Stimulated activated naive CD4-positive, alpha-beta T cell treated with Interleukin-2 at 50 U/mL for 16 hours (primary cell): ENCODE measurements around the gene MSI1.

Experiments used
- DNase-seq: peaks from one replicate; lab custom pipeline; 2025; lab: John Stamatoyannopoulos, UW

Gene MSI1

GRCh38 chr12:120368789-120369602, at the start of gene MSI1:
Gene MSI1 (minus strand): TSS chr12:120369164. CDS start chr12:120369091, 73 bp downstream.
- DNase-seq: no peak

DNA sequence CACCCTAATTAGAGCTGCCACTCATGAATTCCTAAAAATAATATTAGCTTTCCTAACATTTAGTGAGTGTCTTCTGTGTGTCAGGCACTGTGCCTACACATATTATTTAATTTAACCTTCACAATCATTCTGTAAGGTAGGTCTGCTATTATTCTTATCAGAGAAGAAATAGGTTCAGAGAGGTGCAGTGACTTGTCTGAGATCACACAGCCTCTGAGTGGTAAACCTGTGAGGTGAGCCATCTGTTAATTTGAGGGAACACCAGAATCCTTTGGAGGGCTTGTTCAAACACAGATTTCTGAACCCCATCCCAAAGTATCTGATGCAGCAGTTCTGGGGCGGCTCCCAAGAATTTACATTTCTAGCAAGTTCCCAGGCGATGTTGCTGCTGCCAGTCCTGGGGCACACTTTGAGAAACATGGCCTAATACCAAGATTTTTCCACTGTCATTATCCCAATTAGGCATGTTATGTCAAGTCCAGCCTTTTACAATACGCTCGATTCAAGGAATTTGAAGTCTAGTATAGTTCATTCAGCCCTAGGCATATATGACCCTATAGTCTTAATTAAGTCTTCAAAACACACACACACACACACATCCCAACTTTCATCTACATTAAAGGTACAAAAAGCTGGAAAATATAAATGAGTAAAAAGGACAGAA, 49.1 kb upstream of the MSI1 start:
- no peak for DNase-seq

GRCh38 chr12:120416490-120417216, 47.7 kb upstream of the MSI1 start:
- no peak for DNase-seq

DNA sequence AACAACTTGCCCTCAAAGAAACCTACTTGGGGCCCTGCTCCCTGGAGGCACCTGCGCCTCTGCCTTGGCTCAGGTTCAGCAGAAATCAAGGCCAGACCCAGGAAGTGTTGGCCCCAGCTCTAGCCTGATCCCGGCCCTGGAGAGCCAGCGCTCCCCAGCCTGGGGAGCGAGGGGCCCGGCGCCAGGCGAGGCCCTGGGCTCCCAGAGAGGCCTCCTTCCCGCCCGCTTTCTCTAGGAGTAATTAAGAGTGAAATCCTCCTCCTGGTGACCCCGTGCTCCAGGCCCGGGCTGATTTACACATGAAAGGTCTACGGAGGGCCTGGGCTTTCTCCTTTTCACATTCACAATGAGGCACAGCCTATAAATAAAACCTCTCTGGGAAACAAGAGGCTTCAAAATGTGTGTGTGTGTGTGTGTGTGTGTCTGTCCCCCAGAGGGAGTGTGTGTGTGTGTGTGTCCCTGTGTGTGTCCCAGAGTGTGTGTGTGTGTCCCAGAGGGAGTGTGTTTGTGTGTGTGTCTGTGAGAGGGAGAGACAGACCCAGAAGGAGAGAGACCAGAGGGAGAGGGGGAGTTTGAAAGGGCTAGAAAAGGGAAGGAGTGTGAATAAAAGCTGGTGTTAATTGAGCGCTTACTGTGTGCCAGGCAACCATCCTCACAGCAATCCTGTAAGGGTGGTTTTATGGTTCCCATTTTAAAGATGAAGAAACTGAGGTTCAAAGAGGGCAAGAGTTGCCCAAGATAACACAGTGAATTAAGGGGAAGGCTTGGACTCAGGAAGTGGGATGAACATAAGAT, 45.1 kb upstream of the MSI1 start:
- DNase-seq: no peak

DNA sequence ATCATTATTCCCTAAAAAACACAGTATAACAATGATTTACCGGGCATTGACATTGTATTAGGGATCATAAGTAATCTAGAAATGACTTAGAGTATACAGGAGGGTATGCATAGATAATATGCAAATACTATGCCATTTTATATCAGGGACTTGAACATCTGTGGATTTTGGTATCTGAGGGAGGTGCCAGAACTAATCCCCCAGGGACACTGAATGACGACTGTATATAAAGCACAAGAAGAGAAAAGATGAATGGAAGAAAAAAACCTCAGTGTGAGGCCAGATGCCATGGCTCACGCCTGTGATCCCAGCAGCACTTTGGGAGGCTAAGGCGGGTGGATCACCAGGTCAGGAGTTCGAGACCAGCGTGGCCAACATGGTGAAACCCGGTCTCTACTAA, 43.5 kb upstream of the MSI1 start:
- DNase-seq: no peak

GRCh38 chr12:120408771-120409170, 39.8 kb upstream of the MSI1 start:
- DNase-seq: no peak

- no peak for DNase-seq
Observed at GRCh38 chr12:120406553-120406952, 37.6 kb upstream of the MSI1 start.

DNA sequence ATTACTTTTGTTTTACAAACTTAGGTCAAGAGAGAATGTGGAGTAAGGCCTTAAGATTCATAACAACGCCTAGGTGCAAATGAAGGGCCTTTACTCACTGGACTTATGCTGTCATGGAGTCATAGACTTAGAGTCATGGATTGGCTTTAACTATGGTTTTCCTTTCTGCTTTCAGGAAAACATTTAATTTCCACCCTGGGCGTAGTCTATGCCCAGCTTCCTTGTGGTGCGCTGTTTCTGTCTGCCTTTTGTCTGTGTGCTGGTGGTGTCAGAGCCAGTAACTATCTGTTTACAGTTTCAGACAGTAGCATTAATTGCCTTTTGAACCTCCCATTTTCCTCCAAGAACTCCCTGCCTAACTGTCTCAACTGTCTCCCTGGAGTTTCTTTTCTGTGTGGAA, 37.1 kb upstream of the MSI1 start:
- no peak for DNase-seq

GRCh38 chr12:120404271-120404670, 35.3 kb upstream of the MSI1 start:
- DNase-seq: no peak

DNA sequence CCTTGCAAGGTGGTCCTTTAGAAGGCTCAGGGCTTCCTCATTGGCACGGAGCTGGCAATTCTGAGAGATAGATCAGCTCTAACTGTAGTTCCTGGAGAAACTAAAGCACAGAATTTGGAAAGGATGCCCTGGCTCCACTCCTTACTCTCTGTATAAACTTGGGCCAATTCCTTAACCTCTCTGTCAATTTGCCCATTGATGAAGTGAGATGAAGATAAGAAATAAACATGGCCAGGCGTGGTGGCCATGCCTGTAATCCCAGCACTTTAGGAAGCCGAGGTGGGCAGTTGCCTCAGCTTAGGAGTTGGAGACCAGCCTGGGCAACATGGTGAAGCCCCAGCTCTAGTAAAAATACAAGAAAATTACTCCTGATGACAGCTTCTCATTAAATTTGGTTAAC, 34.9 kb upstream of the MSI1 start:
- no peak for DNase-seq

DNA sequence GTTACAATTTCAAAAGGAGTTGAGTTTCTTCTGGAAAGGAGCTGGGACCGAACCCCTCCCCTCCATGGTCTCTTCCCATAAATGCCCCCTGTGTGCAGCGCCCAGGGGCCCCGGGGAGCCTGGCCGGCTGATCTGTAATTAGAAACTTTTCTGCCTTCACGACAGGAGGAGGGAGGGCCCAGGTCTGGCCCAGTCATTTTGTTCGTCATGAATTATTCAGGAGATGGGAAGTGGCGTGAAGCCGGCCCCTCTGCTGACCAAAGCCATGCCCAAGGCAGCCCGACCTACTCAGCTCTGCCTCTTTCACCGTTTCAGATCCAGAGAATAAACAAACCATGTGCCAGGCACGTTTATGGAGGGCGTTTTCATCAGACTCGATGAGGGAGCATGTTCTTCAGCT, 33.3 kb upstream of the MSI1 start:
- no peak for DNase-seq

- DNase-seq: no peak
Observed at GRCh38 chr12:120399531-120399930, 30.6 kb upstream of the MSI1 start.

DNA sequence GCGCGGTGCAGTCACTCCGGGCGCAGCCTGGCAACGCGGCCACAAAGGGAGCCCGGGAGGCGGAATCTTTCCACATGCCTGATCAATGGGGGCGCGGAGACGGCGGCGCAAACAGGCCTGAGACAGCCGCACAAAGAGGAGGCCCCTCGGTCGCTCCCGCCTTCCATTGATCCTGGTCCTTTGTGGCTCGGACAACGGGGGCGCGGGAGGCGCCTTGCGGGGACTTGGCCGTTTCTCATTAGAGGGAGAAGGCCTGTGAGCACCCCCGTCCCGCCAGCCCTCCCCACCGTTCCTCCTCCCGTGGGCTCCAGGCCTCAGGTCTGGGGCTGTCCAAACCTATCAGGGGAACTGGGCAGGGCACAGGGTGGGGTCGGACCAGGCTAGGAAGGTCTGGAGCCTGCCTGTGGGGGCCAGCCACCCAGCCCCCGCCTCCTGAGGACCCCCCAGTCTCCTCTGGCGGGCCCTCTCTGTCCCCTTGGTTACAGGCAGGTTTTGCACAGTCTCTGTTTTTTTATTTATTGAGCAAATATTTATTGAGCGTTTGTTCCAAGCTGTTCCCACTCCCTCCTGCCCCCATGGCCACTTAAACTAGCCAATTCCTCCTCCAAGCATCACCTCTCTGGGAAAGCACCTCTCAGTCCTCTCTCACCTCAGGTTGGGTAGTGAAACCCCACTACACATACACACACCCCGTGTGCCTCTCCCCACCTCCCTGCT, 29.0 kb upstream of the MSI1 start:
- DNase-seq: no peak

- DNase-seq: no peak
Observed at GRCh38 chr12:120394483-120395367, 25.8 kb upstream of the MSI1 start.

DNA sequence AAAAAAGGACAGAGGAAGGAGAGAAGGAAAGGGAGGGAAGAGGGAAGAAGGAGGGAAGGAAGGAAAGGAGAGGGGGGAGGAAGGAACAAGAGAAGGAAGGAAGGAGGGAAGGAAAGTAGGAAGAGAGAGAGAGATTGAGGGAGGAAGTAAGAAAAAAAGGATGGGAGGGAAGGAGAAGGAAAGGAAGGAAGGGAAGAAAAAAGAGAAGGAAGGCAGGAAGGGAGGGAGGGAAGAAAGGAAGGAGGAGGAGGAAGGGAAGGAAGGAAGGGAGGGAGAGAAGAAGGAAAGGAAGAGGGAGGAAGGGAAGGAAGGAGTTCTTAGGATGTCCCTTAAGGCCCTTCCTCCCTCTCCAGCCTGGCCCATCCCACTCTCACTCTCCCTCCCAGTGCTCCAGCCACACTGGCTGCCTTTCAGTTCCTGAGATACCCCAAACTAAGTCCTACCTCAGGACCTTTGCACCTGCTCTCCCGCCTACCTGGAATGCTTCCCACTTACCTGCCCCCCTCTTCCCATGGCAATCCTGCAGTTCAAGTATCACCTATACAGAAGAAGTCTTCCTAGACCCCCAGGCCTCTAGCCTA, 21.7 kb upstream of the MSI1 start:
- no peak for DNase-seq

DNA sequence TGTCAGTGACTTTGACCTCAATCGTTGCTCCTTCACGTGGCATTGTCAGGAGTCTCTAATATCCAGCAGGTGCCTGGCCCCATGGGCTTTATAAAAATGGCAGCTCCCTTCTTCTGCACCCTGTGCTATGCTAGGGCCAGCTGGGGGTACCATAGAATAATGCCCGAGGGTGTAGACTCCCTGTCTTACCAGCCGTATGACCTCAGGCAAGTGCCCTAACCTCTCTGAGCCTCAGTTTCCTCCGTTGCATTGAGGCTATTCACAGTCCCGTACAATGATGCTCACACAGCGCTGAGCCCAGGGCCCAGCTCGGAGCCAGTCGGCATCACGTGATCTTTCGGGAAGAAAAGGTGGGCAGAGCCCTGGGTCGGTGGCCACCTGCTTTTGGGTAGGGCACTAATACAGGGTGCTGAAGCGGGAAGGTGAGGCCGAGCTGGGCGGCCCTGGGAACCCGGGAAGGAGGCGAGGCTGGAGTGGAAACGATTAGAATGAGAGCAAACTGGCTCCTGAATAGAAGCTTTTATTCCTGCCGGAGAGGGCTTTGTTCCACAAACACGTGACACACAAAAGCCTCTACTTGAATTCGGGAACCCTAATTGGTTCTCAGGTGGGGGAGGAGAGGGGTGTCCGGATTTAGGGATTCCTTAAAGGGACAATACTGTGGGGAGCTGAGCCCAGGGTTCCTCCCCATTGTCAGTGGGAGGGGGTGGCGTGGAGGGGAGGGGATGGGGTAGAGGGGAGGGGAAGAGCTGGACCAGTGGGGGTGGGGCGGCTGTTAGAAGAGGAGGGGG, 19.9 kb upstream of the MSI1 start:
- DNase-seq: no peak

GRCh38 chr12:120381752-120382419, 12.9 kb upstream of the MSI1 start:
- no peak for DNase-seq

GRCh38 chr12:120378036-120378435, 9.1 kb upstream of the MSI1 start:
- no peak for DNase-seq

DNA sequence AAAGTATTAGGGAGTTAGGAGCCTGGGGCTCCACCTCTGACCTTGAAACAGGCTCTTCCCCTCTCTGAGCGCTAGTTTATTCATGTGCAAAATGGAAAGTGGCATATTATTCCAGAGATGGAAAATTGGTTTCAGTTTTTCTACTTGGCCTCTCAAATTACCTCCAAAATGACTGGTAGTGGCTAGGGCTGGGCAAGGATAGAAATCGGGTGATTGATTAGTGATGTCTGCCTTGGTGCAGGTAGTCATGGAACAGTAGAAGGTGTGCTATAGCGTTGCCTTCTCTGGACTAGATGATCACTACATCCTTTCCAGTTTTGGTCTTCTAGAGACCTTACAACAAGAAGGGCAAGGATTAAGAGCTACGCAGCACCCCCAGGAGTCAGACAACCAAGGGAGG, 8.6 kb upstream of the MSI1 start:
- no peak for DNase-seq
